Astrocyte of the hippocampus (primary cell): ENCODE measurements around the gene CHAT.

Experiments used
- DNase-seq: peaks from one replicate; pipeline ENCODE4 v3.0.0; 2011; ENCODE audit warnings: low read depth, low spot score

The CHAT gene

GRCh38 chr10:49597426-49598163 lies 16.2 kb upstream of the CHAT start:
- DNase-seq, result no peak

- DNase-seq, result no peak
Observed at GRCh38 chr10:49598164-49598856, 15.5 kb upstream of the CHAT start.

GRCh38 chr10:49598986-49599385 lies 14.9 kb upstream of the CHAT start:
- no peak for DNase-seq

- DNase-seq, result no peak
Observed at GRCh38 chr10:49599546-49599945, 14.3 kb upstream of the CHAT start.

- DNase-seq, result no peak
Observed at GRCh38 chr10:49600046-49600445, 13.8 kb upstream of the CHAT start.

GRCh38 chr10:49600781-49601400 lies 12.9 kb upstream of the CHAT start:
- no peak for DNase-seq

GRCh38 chr10:49601857-49602256 lies 12.0 kb upstream of the CHAT start:
- no peak for DNase-seq

GRCh38 chr10:49602380-49603023 lies 11.3 kb upstream of the CHAT start:
- no peak for DNase-seq

GRCh38 chr10:49605216-49605938 lies 8.5 kb upstream of the CHAT start:
- DNase-seq, result no peak

GRCh38 chr10:49605939-49606509 lies 7.8 kb upstream of the CHAT start:
- no peak for DNase-seq

GRCh38 chr10:49606981-49607535 lies 6.8 kb upstream of the CHAT start:
- peak; percentile 87 for DNase-seq

- no peak for DNase-seq
Observed at GRCh38 chr10:49608166-49609005, 5.5 kb upstream of the CHAT start.

GRCh38 chr10:49609006-49609282 lies 4.9 kb upstream of the CHAT start:
- DNase-seq, result no peak

GRCh38 chr10:49609283-49610113 lies 4.3 kb upstream of the CHAT start:
- peak; percentile 22 for DNase-seq

- DNase-seq, result no peak
Observed at GRCh38 chr10:49610114-49610457, 3.8 kb upstream of the CHAT start, which contains the start of gene SLC18A3. SLC18A3 (plus strand) TSS chr10:49610310; CDS start chr10:49610741, 431 bp downstream.

- peak; percentile 18 for DNase-seq
Observed at GRCh38 chr10:49610458-49611165, 3.2 kb upstream of the CHAT start.

- no peak for DNase-seq
Observed at GRCh38 chr10:49611166-49611815, 2.5 kb upstream of the CHAT start.

GRCh38 chr10:49611816-49612512 lies 1.9 kb upstream of the CHAT start:
- no peak for DNase-seq
